Right lobe of liver (tissue), 6 donors: ENCODE results near the gene RBBP8. TPM values are rescaled to one million over a fixed set of nuclear protein-coding genes. Genes with fewer than 3 reads are reported as not detected.

Source experiments
- ATAC-seq, 4 donors: fragments of 200-7000 bp; cut with Tn5 transposase; one replicate each; pipeline ENCODE4 v1.9.1; 2020; ENCODE audit warnings: mild to moderate bottlenecking in 4 of 4, moderate library complexity in 4 of 4
- DNase-seq, 3 donors: peaks; one replicate each; pipeline ENCODE4 v3.0.0-alpha.2; 2020
- H3K27ac ChIP-seq, 3 donors: fragments of 200-600 bp; one replicate each; pipeline ENCODE4 v1.8.0; 2022
- H3K27me3 ChIP-seq, 2 donors: fragments of 200-600 bp; one replicate each; pipeline ENCODE4 v1.8.0; 2022
- H3K36me3 ChIP-seq, 4 donors: fragments of 200-600 bp; sonication (generic) in 1 of 4; one replicate each; pipeline versions ENCODE4 v1.5.1 to v1.8.0; 2017 to 2022; ENCODE audit warnings: control low read depth in 1 of 4
- H3K4me1 ChIP-seq, 4 donors: fragments of 200-600 bp; sonication (generic) in 1 of 4; one replicate each; pipeline versions ENCODE4 v1.5.1 to v1.8.0; 2017 to 2022; ENCODE audit warnings: control low read depth in 1 of 4
- H3K4me3 ChIP-seq, 3 donors: fragments of 200-600 bp; one replicate each; pipeline ENCODE4 v1.8.0; 2022
- H3K9me3 ChIP-seq, 4 donors: fragments of 200-600 bp; sonication (generic) in 1 of 4; one replicate each; pipeline versions ENCODE4 v1.5.1 to v1.8.0; 2017 to 2022; ENCODE audit warnings: control low read depth in 1 of 4
- CTCF ChIP-seq, 4 donors: fragments of 200-600 bp in 3 of 4; fragments of 450-650 bp in 1 of 4; IDR thresholded peaks; one replicate each; pipeline versions ENCODE4 v1.5.1 to v1.8.0; 2016 to 2022; ENCODE audit warnings: antibody characterized with exemption in 4 of 4, mild to moderate bottlenecking in 2 of 4
- POLR2A ChIP-seq: fragments of 450-650 bp; IDR thresholded peaks from one replicate; pipeline ENCODE4 v1.6.1; 2017; ENCODE audit warnings: antibody characterized with exemption, mild to moderate bottlenecking
- WGBS: methylation state at CpG from one replicate; pipeline ENCODE4 v1.1.6; 2018; ENCODE audit warnings: low coverage, low lambda C conversion rate; ENCODE audit not compliant: insufficient coverage; ENCODE audit errors: missing lambda C conversion rate; 5-methylcytosine and 5-hydroxymethylcytosine counted together
- intact Hi-C, 2 donors: fragments of 100-400 bp; cut with DNase I; formaldehyde crosslinking; loops; one replicate each; pipeline versions ENCODE4 v1.11.2 to v1.14.1; 2022
- total RNA-seq, 6 experiments: library from RNA; depleted of rRNA in 2 of 6; stranded (reverse); fragments of >200 nt in 2 of 6; fragmentation: NEBNext Ultra II Directional in 3 of 6; extraction: Animal tissue kit (Norgen Biotek cat#: 25700) in 3 of 6; gene quantifications; one replicate each; pipeline versions ENCODE4 v1.1.0 to v1.2.4, GENCODE V29; 2016 to 2023
- donor health status: DM: no; HTN: yes; CAD: no.
- donor health status: DM: no; HTN: no; CAD: no.
- donor health status: DM: no; HTN: no; CAD: no.
- donor health status: DM: no; HTN: yes; CAD: no.
- donor health status: DM: no; HTN: yes; CAD: no.

Gene RBBP8
- total RNA-seq, 6 experiments from 2014 or later = 8.3 to 24.9 (median 12.4) TPM

GRCh38 chr18:22985250-22985649 is 52.1 kb downstream of the RBBP8 start:
- Histone ChIP-seq H3K27ac (no peak overlapping the region), H3K9me3 (no peaks in the 10 kb centered on the region), H3K36me3 (peaks cover 0 to 3% (median 0%) of the 10 kb centered on the region in 4 donors), H3K27me3 (no peaks in the 10 kb centered on the region), H3K4me3 (no peak overlapping the region), H3K4me1 (no peaks in the 10 kb centered on the region)
- DNase-seq (no peak), ATAC-seq (no peak)
- 80% methylated on average over 2 of the region's 2 CpGs for WGBS
- intact Hi-C loops = loop anchor here in 1 of 2 donors (10.0 kb wide), 1 partner anchor 140 kb away; no protein-coding TSS in a partner anchor
- TF ChIP-seq CTCF (IDR thresholded peaks at IDR 0.05) (no peak), POLR2A (no peak)

GRCh38 chr18:22987547-22988189 is 54.5 kb downstream of the RBBP8 start:
- TF ChIP-seq CTCF (IDR thresholded peaks at IDR 0.05) = no peak
- no peak for TF ChIP-seq POLR2A
- no peaks in the 10 kb centered on the region for H3K27me3 ChIP-seq
- DNase-seq = no peak
- intact Hi-C loops = loop anchor here in 1 of 2 donors (10.0 kb wide), 1 partner anchor 143 kb away; no protein-coding TSS in a partner anchor
- peaks cover 0 to 11% (median 0%) of the 10 kb centered on the region in 4 donors for H3K36me3 ChIP-seq
- H3K4me1 ChIP-seq = no peaks in the 10 kb centered on the region
- ATAC-seq = no peak
- 92% methylated on average over 3 of the region's 3 CpGs for WGBS
- no peak overlapping the region for H3K27ac ChIP-seq
- H3K9me3 ChIP-seq = no peaks in the 10 kb centered on the region
- no peak overlapping the region for H3K4me3 ChIP-seq

GRCh38 chr18:22988208-22988607 is 55.1 kb downstream of the RBBP8 start:
- no peak overlapping the region for H3K27ac ChIP-seq
- peaks cover 0 to 11% (median 3%) of the 10 kb centered on the region in 4 donors for H3K36me3 ChIP-seq
- WGBS = 80% methylated on average over 3 of the region's 3 CpGs
- no peaks in the 10 kb centered on the region for H3K9me3 ChIP-seq
- DNase-seq (no peak), ATAC-seq (no peak)
- H3K4me1 ChIP-seq = no peaks in the 10 kb centered on the region
- TF ChIP-seq CTCF (IDR thresholded peaks at IDR 0.05) = no peak
- no peak for TF ChIP-seq POLR2A
- no peak overlapping the region for H3K4me3 ChIP-seq
- intact Hi-C loops = loop anchor here in 1 of 2 donors (10.0 kb wide), 1 partner anchor 143 kb away; no protein-coding TSS in a partner anchor
- H3K27me3 ChIP-seq = no peaks in the 10 kb centered on the region

- Histone ChIP-seq H3K27me3 (no peaks in the 10 kb centered on the region), H3K9me3 (no peaks in the 10 kb centered on the region), H3K36me3 (peaks cover 0 to 3% (median 0%) of the 10 kb centered on the region in 4 donors), H3K27ac (no peak overlapping the region), H3K4me1 (peaks cover 0 to 8% (median 2%) of the 10 kb centered on the region in 4 donors), H3K4me3 (no peak overlapping the region)
- DNase-seq = no peak
- WGBS = 88% methylated on average over 1 of the region's 3 CpGs
- intact Hi-C loops = no loop called here
- no peak for ATAC-seq
- TF ChIP-seq POLR2A (no peak), CTCF (IDR thresholded peaks at IDR 0.05) (no peak)
Measured at GRCh38 chr18:22998344-22998743, 65.2 kb downstream of the RBBP8 start.
